Measurements from ENCODE around the gene CD22. TPM values are rescaled to one million over a fixed set of nuclear protein-coding genes. Genes with fewer than 3 reads are reported as not detected.

Gene CD22
- total RNA-seq, 1 donor from 2014 or later = not detected

GRCh38 chr19:35344511-35345031 lies 15.6 kb downstream of the CD22 start:
- intact Hi-C loops (cut with micrococcal nuclease) = no loop called here
- Histone ChIP-seq H3K9me3 (replicated peaks) (no peaks in the 10 kb centered on the region), H3K4me3 (no peak overlapping the region), H3K36me3 (no peaks in the 10 kb centered on the region), H3K4me1 (no peaks in the 10 kb centered on the region), H3K27ac (replicated peaks) (no peak overlapping the region), H3K27me3 (ENCODE audit: low read depth) (peaks cover 49% of the 10 kb centered on the region)
- DNase-seq = no peak
- TF ChIP-seq CTCF (IDR thresholded peaks at IDR 0.05; ENCODE audit: borderline replicate concordance) = no peak

DNA sequence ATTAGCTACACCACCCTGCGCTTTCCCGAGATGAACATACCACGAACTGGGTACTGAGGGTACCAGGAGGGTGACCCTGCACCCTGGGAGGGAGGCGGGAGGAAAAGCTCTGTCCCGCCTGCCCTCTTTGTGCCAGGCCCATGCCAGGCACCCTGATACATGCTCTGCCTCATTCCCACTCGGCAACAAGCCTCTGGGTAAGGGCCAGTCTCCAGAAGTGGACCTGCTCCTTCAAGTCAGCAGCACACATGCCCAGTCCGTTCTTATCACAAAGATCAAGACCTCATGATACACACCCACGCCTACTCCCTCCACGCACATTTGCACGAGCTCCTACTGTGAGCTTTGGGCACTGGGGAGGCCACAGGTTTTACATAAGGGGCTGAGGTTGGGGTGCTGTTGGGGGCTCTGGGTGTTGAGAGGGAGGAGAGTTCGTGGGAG lies 16.7 kb downstream of the CD22 start:
- intact Hi-C loops (cut with micrococcal nuclease) = no loop called here
- DNase-seq = no peak
- no peaks in the 10 kb centered on the region for H3K4me1 ChIP-seq
- no peaks in the 10 kb centered on the region for H3K9me3 ChIP-seq (replicated peaks)
- H3K36me3 ChIP-seq = no peaks in the 10 kb centered on the region
- no peak overlapping the region for H3K4me3 ChIP-seq
- no peak overlapping the region for H3K27ac ChIP-seq (replicated peaks)
- H3K27me3 ChIP-seq (ENCODE audit: low read depth) = peaks cover 57% of the 10 kb centered on the region
- TF ChIP-seq CTCF (IDR thresholded peaks at IDR 0.05; ENCODE audit: borderline replicate concordance) = no peak

DNA sequence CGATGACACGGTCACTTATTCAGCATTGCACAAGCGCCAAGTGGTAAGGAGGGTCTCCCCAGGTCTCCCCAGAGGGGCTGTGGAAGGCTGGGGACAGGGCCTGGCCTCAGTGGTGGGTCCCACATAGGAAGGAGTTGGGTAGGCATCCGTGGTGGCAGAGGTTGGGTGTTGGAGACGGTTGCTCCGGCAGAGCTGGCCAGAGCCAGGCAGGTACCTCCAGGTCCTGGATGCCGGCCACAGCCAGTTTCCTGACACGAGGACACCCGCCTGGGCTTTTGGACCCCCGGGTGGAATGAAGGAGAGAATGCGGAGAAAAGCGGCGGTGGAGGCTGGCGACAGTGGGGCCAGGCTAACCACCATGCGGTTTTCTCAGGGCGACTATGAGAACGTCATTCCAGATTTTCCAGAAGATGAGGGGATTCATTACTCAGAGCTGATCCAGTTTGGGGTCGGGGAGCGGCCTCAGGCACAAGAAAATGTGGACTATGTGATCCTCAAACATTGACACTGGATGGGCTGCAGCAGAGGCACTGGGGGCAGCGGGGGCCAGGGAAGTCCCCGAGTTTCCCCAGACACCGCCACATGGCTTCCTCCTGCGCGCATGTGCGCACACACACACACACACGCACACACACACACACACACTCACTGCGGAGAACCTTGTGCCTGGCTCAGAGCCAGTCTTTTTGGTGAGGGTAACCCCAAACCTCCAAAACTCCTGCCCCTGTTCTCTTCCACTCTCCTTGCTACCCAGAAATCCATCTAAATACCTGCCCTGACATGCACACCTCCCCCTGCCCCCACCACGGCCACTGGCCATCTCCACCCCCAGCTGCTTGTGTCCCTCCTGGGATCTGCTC lies 17.4 kb downstream of the CD22 start:
- H3K9me3 ChIP-seq (replicated peaks) = no peaks in the 10 kb centered on the region
- no peak for DNase-seq
- H3K27me3 ChIP-seq (ENCODE audit: low read depth) = peaks cover 61% of the 10 kb centered on the region
- intact Hi-C loops (cut with micrococcal nuclease) = no loop called here
- no peaks in the 10 kb centered on the region for H3K36me3 ChIP-seq
- H3K4me3 ChIP-seq = no peak overlapping the region
- TF ChIP-seq CTCF (IDR thresholded peaks at IDR 0.05; ENCODE audit: borderline replicate concordance) = no peak
- no peaks in the 10 kb centered on the region for H3K4me1 ChIP-seq
- H3K27ac ChIP-seq (replicated peaks) = no peak overlapping the region

- no peak within 1 kb of the TSS for H3K27ac ChIP-seq (replicated peaks)
- no peak for TF ChIP-seq CTCF (IDR thresholded peaks at IDR 0.05; ENCODE audit: borderline replicate concordance)
- intact Hi-C loops (cut with micrococcal nuclease) = no loop called here
- H3K4me1 ChIP-seq = peaks cover under 1% of the 10 kb centered on the region
- H3K9me3 ChIP-seq (replicated peaks) = no peaks in the 10 kb centered on the region
- no peak for DNase-seq
- no peak within 1 kb of the TSS for H3K4me3 ChIP-seq
- H3K36me3 ChIP-seq = no peaks in the 10 kb centered on the region
- peaks cover 70% of the 10 kb centered on the region for H3K27me3 ChIP-seq (ENCODE audit: low read depth)
Observed at GRCh38 chr19:35347171-35347929, 18.4 kb downstream of the CD22 start, which contains the start of gene FFAR1. Gene FFAR1, plus strand, starts transcription at chr19:35347902. Its CDS starts 3,650 bp downstream, at chr19:35351552.

DNA sequence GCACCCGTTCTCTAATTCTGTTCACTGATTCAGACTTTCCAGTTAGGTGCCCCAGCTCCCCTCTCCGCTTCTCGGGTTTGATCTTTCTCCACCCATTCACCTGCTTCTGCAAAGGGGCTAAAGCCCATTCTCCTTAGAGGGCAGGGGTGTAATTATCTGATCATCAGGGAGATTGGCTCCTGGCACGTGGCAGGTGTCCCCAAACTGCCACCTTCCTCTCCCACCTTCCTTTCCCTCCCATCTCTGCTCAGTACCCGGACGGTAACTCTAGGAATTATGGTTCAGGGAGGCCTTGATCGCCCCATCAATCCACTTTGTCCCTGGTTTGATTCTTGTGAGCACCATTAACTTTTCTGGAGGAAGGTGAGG lies 18.9 kb downstream of the CD22 start:
- no peak overlapping the region for H3K27ac ChIP-seq (replicated peaks)

More for the DNA sequence above, 18.9 kb downstream of the CD22 start:
- Histone ChIP-seq H3K27me3 (ENCODE audit: low read depth) (peaks cover 74% of the 10 kb centered on the region), H3K4me3 (no peak overlapping the region), H3K36me3 (no peaks in the 10 kb centered on the region), H3K9me3 (replicated peaks) (no peaks in the 10 kb centered on the region), H3K4me1 (peaks cover 5% of the 10 kb centered on the region)
- intact Hi-C loops (cut with micrococcal nuclease) = no loop called here
- TF ChIP-seq CTCF (IDR thresholded peaks at IDR 0.05; ENCODE audit: borderline replicate concordance) = no peak
- DNase-seq = no peak
